GM12873 (cell line): Measurements from ENCODE around the gene TIMM22.

Source experiments
- TF ChIP-seq, protein P1 (sequence below): IDR thresholded peaks from 2 replicates; pipeline ENCODE4 v1.5.1; 2012; ENCODE audit warnings: low read depth, mild to moderate bottlenecking, moderate library complexity, low read length, control low read depth; ENCODE audit not compliant: insufficient read depth; ENCODE audit errors: missing control alignments

TIMM22 gene

GRCh38 chr17:983921-984320 is 13.0 kb upstream of the TIMM22 start:
- TF ChIP-seq, protein P1, sequence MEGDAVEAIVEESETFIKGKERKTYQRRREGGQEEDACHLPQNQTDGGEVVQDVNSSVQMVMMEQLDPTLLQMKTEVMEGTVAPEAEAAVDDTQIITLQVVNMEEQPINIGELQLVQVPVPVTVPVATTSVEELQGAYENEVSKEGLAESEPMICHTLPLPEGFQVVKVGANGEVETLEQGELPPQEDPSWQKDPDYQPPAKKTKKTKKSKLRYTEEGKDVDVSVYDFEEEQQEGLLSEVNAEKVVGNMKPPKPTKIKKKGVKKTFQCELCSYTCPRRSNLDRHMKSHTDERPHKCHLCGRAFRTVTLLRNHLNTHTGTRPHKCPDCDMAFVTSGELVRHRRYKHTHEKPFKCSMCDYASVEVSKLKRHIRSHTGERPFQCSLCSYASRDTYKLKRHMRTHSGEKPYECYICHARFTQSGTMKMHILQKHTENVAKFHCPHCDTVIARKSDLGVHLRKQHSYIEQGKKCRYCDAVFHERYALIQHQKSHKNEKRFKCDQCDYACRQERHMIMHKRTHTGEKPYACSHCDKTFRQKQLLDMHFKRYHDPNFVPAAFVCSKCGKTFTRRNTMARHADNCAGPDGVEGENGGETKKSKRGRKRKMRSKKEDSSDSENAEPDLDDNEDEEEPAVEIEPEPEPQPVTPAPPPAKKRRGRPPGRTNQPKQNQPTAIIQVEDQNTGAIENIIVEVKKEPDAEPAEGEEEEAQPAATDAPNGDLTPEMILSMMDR = no peak

- TF ChIP-seq, protein P1 = no peak
Measured at GRCh38 chr17:986322-986929, 10.5 kb upstream of the TIMM22 start.

- TF ChIP-seq, protein P1 = no peak
Measured at GRCh38 chr17:987931-988330, 9.0 kb upstream of the TIMM22 start.

DNA sequence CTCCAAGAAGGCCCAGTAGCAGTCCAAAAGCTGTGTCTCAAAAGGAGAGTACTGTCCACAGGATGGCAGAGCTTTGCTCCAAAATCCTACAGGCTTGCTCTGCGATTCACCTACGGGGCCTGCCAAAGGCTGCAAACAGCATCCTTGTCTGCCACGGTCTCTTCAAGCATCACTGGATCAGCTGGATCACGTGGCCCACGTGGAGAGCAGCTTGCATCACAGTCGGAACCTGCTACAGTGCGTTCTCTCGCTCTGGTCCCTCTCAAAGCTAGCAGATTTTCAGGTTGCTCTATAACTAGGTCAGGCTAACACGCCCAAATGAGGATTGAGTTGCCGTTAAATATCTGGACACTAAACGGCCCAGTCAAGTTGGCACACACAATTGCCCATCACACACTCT is 8.4 kb upstream of the TIMM22 start:
- TF ChIP-seq, protein P1 = no peak

- TF ChIP-seq, protein P1 = no peak
Measured at GRCh38 chr17:992933-993332, 4.0 kb upstream of the TIMM22 start.

DNA sequence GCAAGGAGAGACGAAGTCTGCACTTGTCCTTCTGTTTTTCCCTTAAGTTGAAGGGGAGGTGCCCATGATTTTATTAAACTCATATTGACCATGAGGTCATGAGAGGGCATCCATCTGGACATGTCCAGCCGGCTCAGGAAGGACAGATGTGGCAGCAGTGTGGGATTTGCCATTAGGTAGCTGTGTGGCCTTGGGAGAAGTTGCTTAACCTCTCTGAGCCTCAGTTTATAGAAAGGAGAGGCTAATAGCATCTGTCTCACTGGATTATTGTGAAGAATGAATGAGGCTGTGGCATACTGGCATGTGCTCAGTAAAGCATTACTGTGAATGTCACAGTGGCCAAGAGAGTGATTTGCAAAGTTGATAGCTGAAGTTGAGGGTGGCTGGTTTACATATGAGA is 1.2 kb downstream of the TIMM22 start:
- TF ChIP-seq, protein P1 = no peak

GRCh38 chr17:1000597-1001461 is 3.9 kb downstream of the TIMM22 start:
- TF ChIP-seq, protein P1 = no peak
